IPS DF 19.7 (cell line): ENCODE measurements around the gene COX6A2.
A peak's percentile ranks its signal among the peaks of the same experiment; 100 is the strongest.
"Not testable (repeated sequence)": the region's sequence is repeated elsewhere in the genome, so short reads cannot be mapped to it uniquely, and the experiment has no call there.

Experiments
- DNase-seq: peaks from one replicate; pipeline ENCODE4 v3.0.0-alpha.2; 2013; ENCODE audit warnings: low read depth, low spot score

COX6A2 gene

GRCh38 chr16:31461921-31462804 lies 34.0 kb upstream of the COX6A2 start:
- no peak for DNase-seq

- DNase-seq: no peak
Measured at GRCh38 chr16:31461201-31461920, 33.2 kb upstream of the COX6A2 start.

GRCh38 chr16:31460582-31461002 lies 32.4 kb upstream of the COX6A2 start:
- no peak for DNase-seq

GRCh38 chr16:31459687-31460581 lies 31.8 kb upstream of the COX6A2 start:
- DNase-seq: peak; percentile 88

- DNase-seq: peak; percentile 94
Measured at GRCh38 chr16:31458844-31459686, 30.9 kb upstream of the COX6A2 start, which contains the start of gene ARMC5. ARMC5 (plus strand) TSS chr16:31459501; CDS start chr16:31459525, 24 bp downstream.

GRCh38 chr16:31458073-31458843 lies 30.1 kb upstream of the COX6A2 start:
- no peak for DNase-seq

- DNase-seq: no peak
Measured at GRCh38 chr16:31456988-31457360, 28.8 kb upstream of the COX6A2 start.

- DNase-seq: no peak
Measured at GRCh38 chr16:31455601-31456314, 27.6 kb upstream of the COX6A2 start.

GRCh38 chr16:31453255-31454204 lies 25.4 kb upstream of the COX6A2 start:
- DNase-seq: no peak

- DNase-seq: no peak
Measured at GRCh38 chr16:31452631-31453106, 24.5 kb upstream of the COX6A2 start.

GRCh38 chr16:31451681-31452351 lies 23.7 kb upstream of the COX6A2 start:
- DNase-seq: no peak

GRCh38 chr16:31451201-31451600 lies 23.0 kb upstream of the COX6A2 start:
- no peak for DNase-seq

GRCh38 chr16:31445931-31446330 lies 17.8 kb upstream of the COX6A2 start:
- DNase-seq: not testable (repeated sequence)

GRCh38 chr16:31441956-31442355 lies 13.8 kb upstream of the COX6A2 start:
- no peak for DNase-seq

- DNase-seq: no peak
Measured at GRCh38 chr16:31440516-31441184, 12.5 kb upstream of the COX6A2 start.

- no peak for DNase-seq
Measured at GRCh38 chr16:31439519-31439918, 11.4 kb upstream of the COX6A2 start.

- not testable (repeated sequence) for DNase-seq
Measured at GRCh38 chr16:31439023-31439422, 10.9 kb upstream of the COX6A2 start.
